Left ventricle myocardium inferior (tissue), 1 donor: ENCODE results near the gene FBXO2. TPM values are rescaled to one million over a fixed set of nuclear protein-coding genes. Genes with fewer than 3 reads are reported as not detected.

Source experiments
- total RNA-seq: library from RNA; stranded (reverse); fragmentation: NEBNext Ultra II Directional; extraction: Animal tissue kit (Norgen Biotek cat#: 25700); gene quantifications from one replicate; pipeline ENCODE4 v1.2.1, GENCODE V29; 2021
- donor health status: DM: no; HTN: yes; CAD: no; lungs with severe emphysema.

Gene FBXO2
- total RNA-seq, 1 donor from 2014 or later = 1.9 TPM

Other genes starting within 250 kb of the FBXO2 start
- gene DISP3, start 175.3 kb downstream of the FBXO2 start, total RNA-seq = not detected
- 20.2 TPM for gene FBXO44, start 448 bp upstream of the FBXO2 start, total RNA-seq
- gene FBXO6, start 9.8 kb upstream of the FBXO2 start, total RNA-seq = 10.3 TPM
- gene MAD2L2, start 26.7 kb upstream of the FBXO2 start, total RNA-seq = 17.2 TPM
- 0.05 TPM for gene DRAXIN, start 37.3 kb upstream of the FBXO2 start, total RNA-seq
- 16.6 TPM for gene AGTRAP, start 81.7 kb upstream of the FBXO2 start, total RNA-seq
- gene C1orf167, start 107.8 kb upstream of the FBXO2 start, total RNA-seq = 2.5 TPM
- 40.1 TPM for gene MTHFR, start 151.5 kb upstream of the FBXO2 start, total RNA-seq
- 16.1 TPM for gene CLCN6, start 151.8 kb upstream of the FBXO2 start, total RNA-seq
- gene NPPA, start 193.4 kb upstream of the FBXO2 start, total RNA-seq = 1,100 TPM
- gene NPPB, start 204.5 kb upstream of the FBXO2 start, total RNA-seq = 119 TPM